Daoy (cell line): ENCODE results near the gene USP47. TPM values are rescaled to one million over a fixed set of nuclear protein-coding genes. Genes with fewer than 3 reads are reported as not detected.
"Not testable (repeated sequence)": the region's sequence is repeated elsewhere in the genome, so short reads cannot be mapped to it uniquely, and the experiment has no call there.

Source experiments
- DNase-seq: peaks from one replicate; pipeline ENCODE4 v3.0.0-alpha.2; 2015; ENCODE audit warnings: low read depth
- total RNA-seq: library from RNA; depleted of rRNA; stranded (reverse); fragments of >200 nt; shearing (Covaris generic); gene quantifications from 2 replicates; pipeline ENCODE4 v1.2.3, GENCODE V29; 2014

USP47 gene
- total RNA-seq, 1 experiment from 2014 or later: 32.9 TPM

GRCh38 chr11:11827272-11827671 lies 14.5 kb upstream of the USP47 start:
- DNase-seq: no peak

- DNase-seq: not testable (repeated sequence)
Observed at GRCh38 chr11:11831406-11831805, 10.4 kb upstream of the USP47 start.

- no peak for DNase-seq
Observed at GRCh38 chr11:11836676-11837231, 5.0 kb upstream of the USP47 start.

- no peak for DNase-seq
Observed at GRCh38 chr11:11839718-11840117, 2.1 kb upstream of the USP47 start.

GRCh38 chr11:11841116-11841722 lies 553 bp upstream of the USP47 start:
- peak; percentile 23 for DNase-seq

- peak; percentile 75 for DNase-seq
Observed at GRCh38 chr11:11842421-11843008, 743 bp downstream of the USP47 start.

GRCh38 chr11:11843211-11843621 lies 1.4 kb downstream of the USP47 start:
- DNase-seq: peak; percentile 27

GRCh38 chr11:11843642-11844041 lies 1.9 kb downstream of the USP47 start:
- no peak for DNase-seq

GRCh38 chr11:11844272-11844671 lies 2.5 kb downstream of the USP47 start:
- no peak for DNase-seq

GRCh38 chr11:11845071-11845470 lies 3.3 kb downstream of the USP47 start:
- DNase-seq: no peak

- no peak for DNase-seq
Observed at GRCh38 chr11:11845551-11845950, 3.8 kb downstream of the USP47 start.

GRCh38 chr11:11847082-11847481 lies 5.3 kb downstream of the USP47 start:
- DNase-seq: no peak

GRCh38 chr11:11848891-11849746 lies 7.3 kb downstream of the USP47 start:
- DNase-seq: peak; percentile 56

- no peak for DNase-seq
Observed at GRCh38 chr11:11850668-11851067, 8.9 kb downstream of the USP47 start.

- peak; percentile 7 for DNase-seq
Observed at GRCh38 chr11:11856638-11857037, 14.9 kb downstream of the USP47 start.

GRCh38 chr11:11857769-11858168 lies 16.0 kb downstream of the USP47 start:
- no peak for DNase-seq

GRCh38 chr11:11858676-11859075 lies 16.9 kb downstream of the USP47 start:
- DNase-seq: no peak

GRCh38 chr11:11860103-11860979 lies 18.6 kb downstream of the USP47 start:
- DNase-seq: no peak

- DNase-seq: no peak
Observed at GRCh38 chr11:11862999-11863398, 21.2 kb downstream of the USP47 start.

- no peak for DNase-seq
Observed at GRCh38 chr11:11864332-11864731, 22.6 kb downstream of the USP47 start.

- no peak for DNase-seq
Observed at GRCh38 chr11:11864803-11865202, 23.0 kb downstream of the USP47 start.

GRCh38 chr11:11865449-11865848 lies 23.7 kb downstream of the USP47 start:
- DNase-seq: no peak
